GM19397 (cell line): ENCODE data around the gene OSMR.

Experiments used
- ATAC-seq: cut with Tn5 transposase; IDR thresholded peaks from one replicate; pipeline ENCODE4 v1.9.1; 2021; ENCODE audit warnings: mild to moderate bottlenecking, moderate library complexity; ENCODE audit not compliant: unreplicated experiment

Gene OSMR

DNA sequence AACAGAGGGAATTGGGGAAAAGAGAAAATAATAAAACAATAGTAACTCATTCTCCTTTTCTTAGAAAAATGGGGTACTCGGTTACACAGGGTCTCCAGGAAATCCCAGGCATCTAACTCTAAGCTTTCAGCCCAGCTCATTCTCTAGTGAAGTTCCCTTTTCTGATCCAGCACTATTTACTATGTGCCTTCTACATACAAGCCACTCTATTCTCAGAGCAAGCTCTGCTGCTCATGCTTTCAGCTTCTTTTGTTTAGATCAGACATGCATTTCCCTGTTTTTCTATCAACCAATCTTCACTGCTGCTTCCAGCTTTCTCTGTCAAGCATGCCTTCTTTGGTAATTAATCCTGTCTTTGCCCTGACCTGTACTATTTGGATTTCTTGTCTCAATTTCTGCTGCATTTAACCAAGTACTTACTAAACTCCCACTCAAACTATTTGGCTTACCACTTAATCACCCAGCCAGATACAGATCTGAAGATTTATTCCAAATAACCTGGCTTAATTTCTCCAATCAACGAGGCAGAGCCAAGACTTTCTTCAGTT is 25.3 kb downstream of the OSMR start:
- ATAC-seq = no peak

DNA sequence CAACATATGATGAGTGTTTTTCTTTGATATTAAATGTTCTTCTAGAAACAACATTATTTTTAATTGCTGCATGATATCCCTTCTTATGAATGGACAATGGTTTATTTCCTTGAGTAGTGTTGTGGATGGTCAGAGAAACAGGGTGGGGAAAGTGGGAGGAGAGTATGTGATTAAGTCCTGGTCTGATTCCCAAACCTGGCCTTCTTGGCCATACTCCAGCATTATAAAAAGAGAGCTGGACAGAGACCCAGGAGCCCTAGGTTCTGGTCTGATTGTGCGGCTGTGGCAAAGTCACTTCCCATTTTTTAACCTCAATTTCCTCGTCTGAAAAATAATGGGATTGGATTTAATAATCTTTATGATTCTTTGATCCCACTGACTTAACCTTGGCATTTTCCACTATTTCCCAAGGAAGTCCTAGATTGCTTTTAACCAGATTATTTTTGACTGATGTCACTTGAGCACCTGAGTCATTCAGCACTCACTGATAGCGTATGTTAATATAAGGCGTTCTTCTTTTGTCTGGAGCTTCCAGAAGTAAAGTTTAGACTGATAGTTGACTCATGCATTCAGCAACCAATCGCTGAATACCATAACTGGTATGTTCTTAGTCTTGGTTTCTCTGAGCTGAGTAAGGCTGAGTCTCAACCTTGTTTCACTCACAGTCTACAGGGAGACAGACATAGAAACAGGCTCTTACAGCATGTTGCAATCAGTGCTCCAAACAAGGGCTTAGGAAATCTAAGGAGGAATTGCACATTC is 26.2 kb downstream of the OSMR start:
- ATAC-seq = no peak

DNA sequence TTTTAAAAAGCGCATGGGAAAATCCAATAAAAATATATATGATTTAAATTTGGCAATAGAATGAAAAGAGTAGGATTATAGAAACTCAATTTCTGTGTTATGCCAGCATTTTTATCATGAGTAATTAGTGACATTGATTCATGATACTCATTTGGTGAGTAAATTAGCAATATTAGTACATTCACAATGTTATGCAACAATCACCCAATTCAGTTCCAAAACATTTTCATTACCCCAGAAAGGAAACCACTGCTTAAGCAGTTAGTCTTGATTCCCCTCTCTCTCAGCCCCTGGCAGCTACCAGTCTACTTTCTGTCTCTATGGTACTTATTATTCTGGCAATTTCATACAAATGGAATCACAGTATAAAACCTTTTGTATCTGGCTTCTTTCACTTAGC is 27.0 kb downstream of the OSMR start:
- ATAC-seq = no peak

DNA sequence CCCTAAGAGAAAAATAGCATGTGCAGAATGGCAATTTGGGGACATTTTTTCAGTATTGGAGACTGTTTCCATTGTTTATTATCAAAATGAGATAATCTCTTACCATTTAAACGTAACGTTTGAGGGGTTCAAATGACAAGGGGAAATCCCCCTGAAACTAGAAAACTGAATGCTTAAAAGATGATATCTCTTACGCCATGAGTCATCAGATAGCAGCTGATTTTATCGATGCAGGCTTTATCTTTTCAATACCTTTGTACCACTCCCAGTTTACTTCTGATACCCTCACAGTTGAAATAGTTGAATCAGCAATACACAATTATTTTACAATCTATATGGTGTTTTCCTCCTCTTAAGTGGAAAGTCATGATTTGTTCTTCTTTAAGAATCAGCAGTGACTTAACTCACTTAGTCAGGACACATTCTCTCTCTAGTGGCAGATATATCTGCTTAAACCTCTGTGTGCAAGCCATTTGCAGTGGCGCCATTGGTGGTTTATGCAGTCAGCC is 29.2 kb downstream of the OSMR start:
- ATAC-seq = no peak

DNA sequence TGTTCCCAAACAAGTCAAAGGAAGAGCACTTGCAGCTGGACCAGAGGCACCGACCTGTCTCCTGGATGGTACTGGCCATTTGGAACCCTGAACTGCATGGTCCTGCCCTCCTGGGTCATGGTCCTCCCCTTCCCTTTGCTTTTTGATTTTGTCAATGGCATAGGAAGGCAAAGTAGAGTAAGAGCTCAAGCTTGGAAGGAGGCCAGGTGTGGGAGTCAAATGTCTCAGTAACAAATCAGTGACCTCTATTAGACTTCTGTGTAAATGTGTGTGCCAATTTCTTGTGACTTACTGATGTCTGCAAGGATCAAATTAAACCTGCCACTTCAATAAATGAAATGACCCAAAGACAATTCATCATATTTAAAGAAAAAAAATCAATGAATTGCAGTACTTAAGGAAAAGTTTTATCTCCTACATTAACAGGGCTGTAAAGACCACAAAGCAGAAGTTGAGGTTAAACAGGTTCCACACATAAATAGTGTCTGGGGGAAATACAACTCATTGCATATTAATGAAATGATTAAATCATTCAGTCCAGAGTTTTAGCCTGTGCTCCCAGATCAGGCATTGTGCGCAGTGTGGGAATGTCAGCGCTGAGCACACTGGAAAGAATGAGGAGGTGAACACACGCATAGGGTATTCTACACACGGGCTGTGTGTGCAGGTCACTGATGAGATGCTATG is 32.7 kb downstream of the OSMR start:
- ATAC-seq = no peak

DNA sequence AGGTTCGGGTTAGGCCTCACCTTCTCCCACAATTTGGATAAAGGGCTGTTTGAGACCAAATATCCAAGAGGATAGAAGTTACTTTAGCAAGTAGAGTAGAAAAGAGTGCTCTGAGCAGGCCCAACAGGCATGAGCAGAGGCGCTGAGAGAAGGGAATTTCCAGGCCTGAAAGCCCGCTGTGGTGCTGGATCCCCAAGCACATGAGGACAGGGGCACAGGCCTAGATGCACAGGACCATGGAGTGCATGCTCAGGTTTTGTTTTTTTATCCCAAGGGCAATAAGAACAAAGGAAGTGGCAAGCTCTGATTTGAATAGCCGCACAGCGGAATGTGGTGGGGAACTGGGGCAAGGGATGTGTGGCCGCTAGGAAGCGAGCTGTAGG is 33.3 kb downstream of the OSMR start:
- ATAC-seq = no peak

DNA sequence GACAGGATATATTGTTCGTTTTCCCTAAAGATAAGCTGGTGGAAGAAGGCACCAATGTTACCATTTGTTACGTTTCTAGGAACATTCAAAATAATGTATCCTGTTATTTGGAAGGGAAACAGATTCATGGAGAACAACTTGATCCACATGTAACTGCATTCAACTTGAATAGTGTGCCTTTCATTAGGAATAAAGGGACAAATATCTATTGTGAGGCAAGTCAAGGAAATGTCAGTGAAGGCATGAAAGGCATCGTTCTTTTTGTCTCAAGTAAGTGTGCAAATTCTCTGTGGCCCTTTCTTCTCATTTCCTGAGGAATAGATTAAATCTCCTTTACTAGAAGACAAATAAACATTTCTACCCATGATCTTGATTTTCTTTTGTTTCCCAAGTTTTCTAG is 38.0 kb downstream of the OSMR start:
- no peak for ATAC-seq

DNA sequence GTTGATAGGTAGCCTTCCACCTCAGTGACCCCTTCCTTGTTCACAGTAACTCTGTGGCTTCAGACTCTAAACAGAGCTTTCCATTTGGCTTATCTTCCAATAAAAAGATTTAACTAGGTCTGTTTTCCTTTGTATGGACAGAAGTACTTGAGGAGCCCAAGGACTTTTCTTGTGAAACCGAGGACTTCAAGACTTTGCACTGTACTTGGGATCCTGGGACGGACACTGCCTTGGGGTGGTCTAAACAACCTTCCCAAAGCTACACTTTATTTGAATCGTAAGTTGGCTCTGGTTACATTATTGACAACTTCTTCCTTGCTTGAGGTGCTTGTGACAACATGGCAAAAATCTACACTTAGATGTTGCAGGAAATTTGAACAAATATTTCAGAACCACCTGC is 39.4 kb downstream of the OSMR start:
- ATAC-seq = no peak

DNA sequence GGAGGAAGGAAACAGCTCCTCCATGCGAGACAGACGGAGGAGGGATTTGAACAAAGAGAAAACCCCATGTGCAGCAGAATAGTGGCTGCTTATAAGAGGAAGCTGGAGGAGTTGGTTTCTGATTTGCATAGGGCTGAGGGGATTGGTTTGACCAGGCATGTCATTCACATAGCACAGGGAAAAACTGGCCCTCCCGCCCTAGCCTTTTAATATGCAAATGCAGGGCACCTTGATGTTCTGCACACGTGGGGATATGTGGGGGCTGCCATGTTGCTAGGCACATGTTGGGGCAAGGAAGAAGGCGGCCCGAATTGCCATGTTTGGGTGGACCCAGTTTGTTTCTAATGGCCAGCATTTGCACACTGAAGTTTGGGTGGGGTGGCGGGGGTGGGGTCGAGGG is 42.2 kb downstream of the OSMR start:
- no peak for ATAC-seq

DNA sequence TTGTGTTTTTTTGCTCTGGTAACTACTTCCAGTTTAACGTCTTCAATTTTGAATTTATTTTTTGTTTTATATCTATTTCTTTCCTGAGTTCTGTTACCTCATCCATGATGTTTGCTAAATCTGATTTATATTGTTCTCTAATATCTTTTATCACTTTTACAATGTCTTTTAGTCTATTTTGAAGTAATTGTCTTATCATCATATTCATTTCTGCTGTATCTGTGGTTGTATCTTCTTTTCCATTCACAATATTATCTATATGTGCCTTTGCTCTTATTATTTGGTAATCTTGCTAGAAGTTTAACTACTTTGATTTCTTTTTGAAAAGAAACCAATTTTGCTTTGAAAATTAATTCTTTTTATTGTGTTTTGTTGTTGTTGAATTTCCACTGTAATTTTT is 43.6 kb downstream of the OSMR start:
- ATAC-seq = no peak

DNA sequence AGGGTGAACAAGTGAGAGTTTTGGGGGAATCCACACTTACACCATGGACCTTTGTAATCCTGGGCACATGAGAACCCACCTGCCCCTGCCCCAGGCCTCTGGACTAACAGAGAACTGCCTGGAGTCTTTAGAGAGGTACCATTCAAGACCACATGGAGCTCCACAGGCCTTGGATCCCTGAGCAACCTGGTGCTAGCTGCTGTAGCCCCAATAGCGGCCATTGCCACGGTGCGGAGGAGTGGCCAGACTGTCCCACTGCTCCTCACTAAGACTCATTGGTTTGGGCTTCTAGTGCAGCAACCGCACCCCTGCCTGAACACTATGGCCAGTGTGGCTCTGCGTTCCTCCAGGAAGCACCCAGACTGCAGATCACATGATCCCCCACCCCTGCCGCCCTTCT is 45.8 kb downstream of the OSMR start:
- ATAC-seq = no peak

DNA sequence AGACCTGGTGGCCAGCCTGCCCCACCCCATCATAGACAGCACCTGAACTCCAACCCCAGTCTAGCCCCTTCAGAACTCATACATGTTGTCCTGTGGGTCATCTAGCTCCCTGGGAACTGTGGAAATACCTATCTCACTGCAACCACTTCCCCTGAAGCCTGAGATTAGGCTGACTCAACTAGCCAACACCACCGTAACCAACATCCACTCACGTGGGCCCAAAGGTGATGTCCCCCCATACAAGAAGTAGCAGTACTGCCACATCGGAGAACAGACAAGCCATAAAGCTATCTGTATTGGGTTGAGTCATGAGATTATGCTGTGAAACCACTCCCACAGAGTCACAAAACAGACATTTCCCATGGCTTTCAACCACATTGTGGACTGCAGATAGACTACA is 46.6 kb downstream of the OSMR start:
- ATAC-seq = no peak

DNA sequence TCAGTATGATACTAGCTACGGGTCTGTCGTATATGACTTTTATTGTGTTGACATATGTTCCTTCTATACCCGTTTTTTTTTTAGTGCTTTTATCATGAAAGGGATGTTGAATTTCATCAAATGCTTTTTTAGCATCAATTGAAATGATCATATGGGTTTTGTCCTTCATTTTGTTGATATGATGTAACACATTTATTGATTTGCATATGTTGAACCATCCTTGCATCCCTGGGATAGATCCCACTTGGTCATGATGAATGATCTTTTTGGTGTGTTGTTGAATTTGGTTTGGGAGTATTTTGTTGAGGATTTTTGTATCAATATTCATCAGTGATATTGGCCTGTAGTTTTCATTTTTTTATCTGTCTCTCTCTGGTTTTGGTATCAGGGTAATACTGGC is 50.9 kb downstream of the OSMR start:
- no peak for ATAC-seq

DNA sequence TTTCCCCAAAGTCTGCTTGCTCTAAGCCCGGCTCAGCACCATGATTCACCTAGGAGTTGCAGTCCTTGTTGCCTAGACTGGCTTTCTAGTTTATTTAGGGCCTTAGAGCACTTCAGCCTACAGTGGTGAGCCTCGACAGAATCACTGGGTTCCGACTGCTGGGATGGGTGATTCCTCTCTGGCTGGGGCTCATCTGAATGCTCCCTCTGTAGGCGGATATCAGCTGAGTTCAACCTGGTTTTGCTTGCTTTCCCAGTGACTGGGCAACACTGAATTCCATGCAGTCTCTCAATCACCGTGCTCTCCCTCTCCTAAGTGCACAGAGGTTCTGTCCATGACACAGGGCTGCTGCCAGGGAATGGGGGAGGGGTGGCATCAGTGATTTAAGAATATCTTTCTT is 54.1 kb downstream of the OSMR start:
- ATAC-seq = no peak

DNA sequence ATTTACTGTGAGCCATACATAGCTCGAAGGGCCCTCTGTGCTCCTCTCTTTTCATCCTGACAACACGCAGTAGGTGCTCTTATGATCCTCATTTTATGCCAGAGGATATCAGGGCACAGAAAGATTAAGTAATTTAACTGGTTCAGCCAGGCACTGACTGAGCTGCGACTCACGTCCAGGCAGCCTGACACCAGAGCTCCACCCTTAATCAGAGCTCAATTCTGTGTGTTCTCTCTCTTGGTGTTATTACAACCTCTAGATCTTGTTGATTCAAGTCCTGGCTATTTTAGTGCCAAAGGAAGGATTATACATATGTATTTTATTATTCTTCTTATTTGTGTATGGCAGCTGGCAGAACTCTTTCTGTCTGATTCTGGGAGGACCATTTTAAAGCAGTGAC is 59.7 kb downstream of the OSMR start:
- ATAC-seq = no peak

DNA sequence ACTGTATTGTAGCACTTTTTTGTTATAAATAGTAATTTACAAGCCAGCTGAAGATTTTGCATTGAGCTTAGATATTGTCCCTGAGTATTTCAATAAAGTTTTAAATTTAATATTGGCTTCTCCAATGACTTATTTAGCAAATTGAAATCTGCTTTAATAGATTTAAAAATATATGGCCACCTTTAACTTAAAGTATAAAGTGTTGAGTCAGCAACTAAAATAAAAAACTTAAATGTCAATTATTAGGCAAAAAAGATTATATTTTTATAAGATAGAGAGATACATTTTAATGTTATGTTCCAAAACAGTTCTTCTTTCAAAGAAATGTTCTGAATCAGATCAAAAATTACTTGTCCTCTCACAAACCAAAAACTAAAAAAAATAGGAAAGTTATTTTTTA is 60.7 kb downstream of the OSMR start:
- no peak for ATAC-seq

DNA sequence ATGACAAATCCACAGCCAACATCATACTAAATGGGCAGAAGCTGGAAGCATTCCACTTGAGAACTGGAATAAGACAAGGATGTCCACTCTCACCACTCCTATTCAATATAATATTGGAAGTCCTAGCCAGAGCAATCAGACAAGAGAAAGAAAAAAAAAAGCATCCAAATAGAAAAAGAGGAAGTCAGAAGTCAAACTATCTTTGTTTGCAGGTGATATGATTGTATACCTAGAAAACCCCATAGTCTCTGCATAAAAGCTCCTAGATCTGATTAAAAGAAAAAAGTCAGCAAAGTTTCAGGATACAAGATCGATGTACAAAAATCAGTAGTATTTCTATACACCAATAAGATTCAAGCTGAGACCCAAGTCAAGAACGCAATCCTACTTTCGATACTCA is 66.1 kb downstream of the OSMR start:
- no peak for ATAC-seq

DNA sequence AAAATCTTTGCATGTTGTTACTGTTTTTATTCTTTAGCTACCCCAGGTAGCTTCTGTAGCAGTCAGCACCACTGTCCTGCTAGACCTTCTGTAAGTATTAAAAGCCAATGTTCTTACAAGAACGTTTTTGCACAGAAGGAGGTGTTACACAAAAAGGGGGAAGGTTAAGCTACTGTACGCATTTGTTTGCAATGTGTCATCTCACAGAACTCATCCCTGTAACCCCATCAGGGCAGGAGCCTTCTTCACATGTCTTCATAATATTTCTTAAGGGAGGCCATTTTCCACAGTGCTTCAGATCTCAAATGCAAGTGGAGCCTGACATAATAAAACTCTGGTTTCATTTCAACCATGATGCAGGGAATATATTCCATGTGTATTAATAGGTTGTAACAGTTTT is 67.9 kb downstream of the OSMR start:
- ATAC-seq = no peak

DNA sequence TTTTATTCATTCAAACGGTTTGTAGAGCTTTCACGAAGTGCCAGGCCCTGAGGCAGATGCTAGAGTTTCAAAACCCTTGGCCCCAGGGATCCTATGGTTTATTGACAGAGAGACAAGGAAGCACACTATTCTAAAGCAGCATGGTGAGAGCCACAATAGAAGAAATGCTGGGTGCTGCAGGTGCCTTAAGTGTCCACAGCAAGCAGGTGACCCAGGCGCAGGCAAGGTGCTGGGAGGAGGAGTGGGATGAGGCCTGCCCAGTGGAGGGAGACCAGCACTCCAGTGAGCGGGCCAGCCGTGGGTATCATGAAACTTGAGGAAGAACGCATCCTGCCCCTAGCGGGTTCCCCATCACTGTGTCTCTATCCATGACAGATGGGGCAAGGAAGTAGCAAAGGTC is 71.0 kb downstream of the OSMR start:
- ATAC-seq = no peak

DNA sequence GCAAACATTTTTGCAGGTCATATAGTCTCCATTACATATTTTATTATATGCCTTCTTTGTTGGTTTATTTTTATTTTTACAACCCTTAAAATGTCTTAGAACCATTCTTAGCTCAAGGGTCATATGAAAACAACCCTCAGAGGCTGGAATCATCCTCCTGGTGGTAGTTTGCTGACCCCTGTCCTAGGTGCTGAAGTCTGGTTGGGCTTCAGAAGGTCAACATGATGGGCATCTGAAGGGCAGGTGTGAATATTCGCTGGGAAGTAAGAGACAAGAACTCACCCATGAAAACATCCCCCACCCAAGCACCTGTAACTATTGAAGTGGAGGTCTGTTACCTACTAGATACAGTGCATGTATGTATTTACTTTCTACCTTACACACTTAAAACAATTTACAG is 75.4 kb downstream of the OSMR start:
- ATAC-seq = no peak

DNA sequence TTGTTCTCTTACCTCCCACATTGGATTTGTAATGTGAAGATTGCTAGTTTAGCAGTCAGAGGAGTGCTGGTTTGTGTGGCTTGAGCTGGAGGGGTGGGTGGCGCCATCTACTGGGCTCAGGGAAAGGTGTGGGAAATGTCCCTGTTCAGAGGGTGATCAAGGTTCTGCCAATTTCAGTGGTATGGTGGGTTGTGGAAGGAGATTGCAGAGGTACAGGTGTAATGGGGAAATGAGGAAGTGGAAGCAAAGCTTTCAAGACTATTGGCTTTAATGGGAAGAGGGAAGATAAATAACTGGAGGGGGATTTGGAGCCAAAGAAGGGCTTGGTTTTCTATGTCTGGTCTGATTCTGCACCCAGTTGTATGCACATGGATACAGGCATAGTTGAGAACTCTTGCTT is 76.4 kb downstream of the OSMR start:
- peak; percentile 80 for ATAC-seq

DNA sequence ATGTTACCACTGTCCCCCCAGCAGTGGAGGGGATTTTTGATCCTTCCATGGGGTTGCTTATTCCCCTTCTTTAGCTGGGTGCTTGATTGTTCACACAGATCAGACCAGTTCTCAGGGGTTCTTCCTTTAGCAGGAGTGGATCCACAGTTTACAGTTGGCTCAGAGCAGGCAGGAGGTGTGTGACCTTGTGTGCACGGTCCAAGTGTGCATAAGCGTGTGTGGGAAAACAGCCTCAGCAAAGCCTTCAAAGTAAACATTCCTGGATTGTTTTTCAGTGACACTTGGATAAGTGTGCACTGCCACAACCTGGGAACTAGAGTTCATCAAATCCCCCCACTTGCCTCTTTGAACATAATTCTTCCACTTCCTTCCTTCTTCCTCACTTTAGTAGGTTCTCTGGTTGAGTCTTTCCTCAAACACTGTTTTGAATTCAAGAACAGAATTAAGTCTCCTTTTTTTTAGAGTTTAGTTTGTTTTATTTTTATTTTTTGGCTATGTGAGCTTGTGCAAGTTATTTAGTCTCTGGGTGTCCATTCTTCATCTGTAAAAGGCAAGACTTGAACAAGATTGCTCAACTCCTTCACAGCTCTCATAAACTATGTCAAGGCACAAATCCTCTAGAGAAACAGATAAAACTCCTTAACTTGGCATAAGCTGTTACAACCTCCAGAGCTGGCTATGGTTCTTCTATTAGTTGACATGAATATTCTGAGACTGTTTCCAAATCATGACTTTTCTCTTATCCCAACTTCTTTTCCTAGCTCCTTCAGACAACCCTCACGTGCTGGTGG is 78.0 kb downstream of the OSMR start:
- no peak for ATAC-seq
